Subcutaneous adipose tissue (tissue), 4 donors: ENCODE results near the gene MLPH. TPM values are rescaled to one million over a fixed set of nuclear protein-coding genes. Genes with fewer than 3 reads are reported as not detected.

Experiments used
- total RNA-seq, 4 donors: library from RNA; depleted of rRNA; stranded (reverse); fragments of >200 nt; gene quantifications; one replicate each; pipeline ENCODE4 v1.1.0, GENCODE V29; 2016
- TF ChIP-seq, protein P1 (sequence below): fragments of 450-650 bp; IDR thresholded peaks from one replicate; pipeline ENCODE4 v1.5.1; 2016; ENCODE audit warnings: low read depth, mild to moderate bottlenecking, control low read depth, antibody characterized with exemption, moderate library complexity

The MLPH gene
- total RNA-seq, 4 donors from 2014 or later = 7.1 to 24.7 (median 16.4) TPM

DNA sequence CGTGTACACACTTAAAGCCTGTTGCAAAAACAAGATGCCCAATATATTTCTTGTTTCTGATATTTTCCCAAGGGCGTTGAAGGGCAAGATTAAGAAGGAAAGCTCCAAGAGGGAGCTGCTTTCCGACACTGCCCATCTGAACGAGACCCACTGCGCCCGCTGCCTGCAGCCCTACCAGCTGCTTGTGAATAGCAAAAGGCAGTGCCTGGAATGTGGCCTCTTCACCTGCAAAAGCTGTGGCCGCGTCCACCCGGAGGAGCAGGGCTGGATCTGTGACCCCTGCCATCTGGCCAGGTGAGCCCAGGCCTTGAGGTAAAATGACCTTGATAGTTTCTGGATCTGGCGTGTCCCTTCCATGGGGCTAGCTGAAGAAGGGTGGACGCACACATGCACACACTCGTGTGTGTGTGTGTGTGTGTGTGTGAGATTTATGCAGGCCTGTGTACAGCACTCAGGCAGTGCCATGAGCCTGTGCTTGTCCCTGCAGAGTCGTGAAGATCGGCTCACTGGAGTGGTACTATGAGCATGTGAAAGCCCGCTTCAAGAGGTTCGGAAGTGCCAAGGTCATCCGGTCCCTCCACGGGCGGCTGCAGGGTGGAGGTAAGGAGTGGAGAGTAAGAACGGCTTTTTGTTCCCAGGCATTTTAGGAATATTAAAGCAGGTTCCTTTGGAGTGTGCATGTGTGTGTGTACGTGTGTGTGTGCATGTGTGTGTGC, 23.6 kb downstream of the MLPH start:
- TF ChIP-seq, protein P1, sequence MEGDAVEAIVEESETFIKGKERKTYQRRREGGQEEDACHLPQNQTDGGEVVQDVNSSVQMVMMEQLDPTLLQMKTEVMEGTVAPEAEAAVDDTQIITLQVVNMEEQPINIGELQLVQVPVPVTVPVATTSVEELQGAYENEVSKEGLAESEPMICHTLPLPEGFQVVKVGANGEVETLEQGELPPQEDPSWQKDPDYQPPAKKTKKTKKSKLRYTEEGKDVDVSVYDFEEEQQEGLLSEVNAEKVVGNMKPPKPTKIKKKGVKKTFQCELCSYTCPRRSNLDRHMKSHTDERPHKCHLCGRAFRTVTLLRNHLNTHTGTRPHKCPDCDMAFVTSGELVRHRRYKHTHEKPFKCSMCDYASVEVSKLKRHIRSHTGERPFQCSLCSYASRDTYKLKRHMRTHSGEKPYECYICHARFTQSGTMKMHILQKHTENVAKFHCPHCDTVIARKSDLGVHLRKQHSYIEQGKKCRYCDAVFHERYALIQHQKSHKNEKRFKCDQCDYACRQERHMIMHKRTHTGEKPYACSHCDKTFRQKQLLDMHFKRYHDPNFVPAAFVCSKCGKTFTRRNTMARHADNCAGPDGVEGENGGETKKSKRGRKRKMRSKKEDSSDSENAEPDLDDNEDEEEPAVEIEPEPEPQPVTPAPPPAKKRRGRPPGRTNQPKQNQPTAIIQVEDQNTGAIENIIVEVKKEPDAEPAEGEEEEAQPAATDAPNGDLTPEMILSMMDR = no peak

DNA sequence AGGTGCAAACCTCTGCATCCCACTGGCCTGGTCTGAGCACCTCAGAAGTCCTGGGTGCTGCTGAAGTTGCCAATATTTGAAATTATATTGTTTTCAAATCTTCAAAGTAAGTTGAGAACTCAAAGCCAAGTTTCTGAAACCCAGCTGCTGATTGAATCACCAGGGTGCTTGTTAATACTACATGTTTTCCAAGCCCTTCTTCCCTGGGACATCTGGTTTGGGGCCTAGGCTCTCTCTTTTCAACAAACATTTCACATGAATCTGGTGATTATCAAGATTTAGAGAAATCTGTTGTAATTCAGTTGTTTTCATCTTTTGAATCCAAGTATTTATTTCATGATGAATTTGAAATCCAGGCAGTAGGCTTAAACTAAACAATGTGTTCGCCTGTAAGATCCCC, 24.4 kb downstream of the MLPH start:
- TF ChIP-seq, protein P1 = no peak

DNA sequence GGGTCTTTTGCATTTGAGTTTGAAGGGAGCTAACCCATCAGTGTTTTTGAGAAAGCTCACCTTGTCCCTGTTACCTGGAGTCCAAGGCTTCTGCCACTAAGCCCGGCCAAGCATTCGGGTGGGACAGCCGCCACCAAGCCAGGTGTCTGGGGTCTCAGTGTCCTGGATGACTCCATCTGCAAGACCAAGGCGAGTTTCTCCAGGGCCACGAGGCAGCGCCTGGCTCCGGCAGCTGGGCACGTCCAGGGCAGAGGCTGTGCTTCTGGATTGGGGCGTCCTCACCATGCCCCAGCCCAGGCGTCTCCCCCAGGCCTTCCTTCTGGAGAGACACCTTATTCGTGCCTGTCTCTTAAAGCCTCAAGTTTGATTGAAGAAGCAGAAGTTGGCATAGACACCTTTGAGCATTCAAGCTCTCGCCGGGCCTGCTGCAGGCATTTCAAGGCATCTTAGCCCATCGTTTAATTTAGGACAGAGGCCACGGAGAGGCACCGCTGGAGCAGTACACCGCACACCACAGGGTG, 24.9 kb downstream of the MLPH start:
- TF ChIP-seq, protein P1 = no peak

DNA sequence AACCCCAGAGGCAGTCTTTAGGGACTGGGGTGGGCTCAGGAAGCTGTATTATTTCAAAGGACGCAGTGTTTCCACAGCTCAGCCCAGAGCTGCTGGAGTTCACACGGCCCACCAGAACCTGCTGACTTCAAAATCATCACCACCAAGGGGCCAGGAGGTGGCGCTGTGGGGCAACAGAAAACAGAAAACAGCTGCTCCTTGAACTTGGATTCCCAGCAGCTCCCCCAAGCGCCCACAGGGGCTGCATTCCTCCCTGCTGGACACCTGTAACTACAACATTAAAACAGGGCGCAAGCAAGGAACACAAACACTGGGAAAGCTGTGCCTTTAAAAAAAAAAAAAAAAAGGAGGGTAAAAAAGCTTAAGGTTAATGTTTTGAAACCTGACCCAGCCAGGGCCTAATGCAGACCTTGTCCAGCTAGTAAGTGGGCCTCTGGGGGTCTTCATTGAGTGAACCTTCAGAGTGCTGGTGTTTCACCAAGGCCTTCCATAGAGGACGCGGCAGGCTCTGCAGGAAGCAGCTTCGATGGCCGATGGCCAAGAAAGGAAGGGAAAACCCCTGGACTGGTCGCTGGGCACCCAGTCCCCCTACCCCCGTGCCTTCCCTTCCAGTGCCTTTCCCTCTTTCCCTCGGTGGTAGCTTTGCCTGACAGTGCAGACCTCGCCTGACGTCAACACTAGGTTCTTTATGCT, 25.9 kb downstream of the MLPH start:
- TF ChIP-seq, protein P1 = no peak

DNA sequence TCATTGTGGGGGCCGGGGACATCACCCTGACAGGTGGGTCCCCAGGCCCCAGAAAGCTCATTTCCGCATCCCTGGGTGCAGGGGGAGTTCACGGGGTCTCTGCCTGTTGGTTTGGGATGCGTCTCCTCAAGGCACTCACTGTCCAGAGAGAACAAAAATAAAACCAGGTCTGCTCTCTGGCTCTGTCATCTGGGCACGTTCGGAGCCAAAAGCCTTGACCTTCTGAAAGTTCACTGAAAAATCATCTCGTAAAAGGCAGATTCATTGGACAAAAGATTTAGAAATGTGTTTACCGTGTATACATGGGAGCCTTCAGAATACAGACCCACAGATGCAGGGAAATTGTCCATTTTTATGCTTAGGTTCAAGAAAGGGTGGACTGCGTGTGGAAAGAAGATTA, 26.6 kb downstream of the MLPH start:
- TF ChIP-seq, protein P1 = no peak

DNA sequence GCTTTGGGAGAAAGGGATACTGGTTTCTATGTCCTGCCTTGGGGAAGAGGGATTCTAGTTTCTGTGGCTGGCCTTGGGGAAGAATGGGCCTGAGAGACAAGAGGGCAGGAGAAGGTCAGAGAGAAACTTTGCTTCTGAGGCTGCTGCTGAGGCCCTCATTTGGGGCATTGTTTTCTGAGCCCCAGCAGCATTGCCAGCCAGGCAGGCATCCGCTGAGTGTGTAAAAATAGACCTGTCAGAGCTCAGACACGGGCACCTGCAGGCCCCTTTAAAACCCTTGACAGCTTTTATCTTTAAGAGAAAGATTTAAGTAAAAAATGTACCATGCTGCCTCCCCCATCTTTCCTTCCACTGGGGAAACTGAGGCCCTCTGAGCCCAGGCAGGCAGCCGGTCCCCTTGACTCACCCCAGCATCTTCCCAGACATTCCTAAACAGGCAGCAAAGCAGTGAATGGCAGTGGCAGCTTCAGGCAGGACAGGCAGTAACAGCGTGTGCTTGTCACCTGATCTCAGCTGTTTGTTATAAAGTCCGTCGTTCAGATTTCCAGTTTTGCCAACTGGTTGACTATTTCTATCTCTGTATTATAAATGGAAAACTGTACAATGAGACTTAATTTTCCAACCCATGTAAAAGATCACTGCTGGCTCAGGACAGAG, 27.6 kb downstream of the MLPH start:
- TF ChIP-seq, protein P1 = no peak

DNA sequence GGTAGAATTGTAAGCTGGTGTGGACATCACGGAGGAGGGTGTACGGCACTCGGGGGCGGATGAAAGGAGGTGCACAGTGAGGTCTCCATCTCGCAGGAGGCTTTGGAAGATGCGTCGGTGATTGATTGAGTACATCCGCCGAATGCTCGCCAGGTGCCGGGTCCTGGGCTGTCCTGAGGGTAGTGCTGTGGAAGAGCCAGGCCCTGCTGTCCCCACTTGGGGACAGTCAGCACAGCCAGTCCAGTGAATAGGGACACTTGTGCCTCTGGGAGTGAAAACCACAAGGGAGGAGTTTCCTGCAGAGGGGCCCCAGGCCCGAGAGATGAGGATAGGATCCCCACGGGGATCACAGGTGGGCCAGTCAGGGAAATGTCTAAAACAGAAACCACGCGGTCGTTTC, 28.1 kb downstream of the MLPH start:
- TF ChIP-seq, protein P1 = no peak
